Mucosa of stomach (tissue), 1 donor: ENCODE measurements around the gene ABTB2.

Source experiments
- H3K27me3 ChIP-seq: one replicate; pipeline ENCODE4 v1.7.0; 2013; ENCODE audit warnings: mild to moderate bottlenecking, low read length; ENCODE audit not compliant: control insufficient read depth, insufficient read depth
- H3K36me3 ChIP-seq: one replicate; pipeline ENCODE4 v1.7.0; 2013; ENCODE audit warnings: low read length; ENCODE audit not compliant: control insufficient read depth, insufficient read depth
- H3K4me1 ChIP-seq: one replicate; pipeline ENCODE4 v1.7.0; 2013; ENCODE audit warnings: mild to moderate bottlenecking, low read length; ENCODE audit not compliant: control insufficient read depth, insufficient read depth
- H3K4me3 ChIP-seq: one replicate; pipeline ENCODE4 v1.7.0; 2013; ENCODE audit warnings: low read length
- H3K9ac ChIP-seq: one replicate; pipeline ENCODE4 v1.7.0; 2013; ENCODE audit warnings: mild to moderate bottlenecking, low read length, moderate library complexity
- H3K9me3 ChIP-seq: one replicate; pipeline ENCODE4 v1.7.0; 2013; ENCODE audit warnings: mild to moderate bottlenecking, low read length, moderate library complexity; ENCODE audit not compliant: control insufficient read depth
- donor health status: Pancreatic carcinoma.

Gene ABTB2

DNA sequence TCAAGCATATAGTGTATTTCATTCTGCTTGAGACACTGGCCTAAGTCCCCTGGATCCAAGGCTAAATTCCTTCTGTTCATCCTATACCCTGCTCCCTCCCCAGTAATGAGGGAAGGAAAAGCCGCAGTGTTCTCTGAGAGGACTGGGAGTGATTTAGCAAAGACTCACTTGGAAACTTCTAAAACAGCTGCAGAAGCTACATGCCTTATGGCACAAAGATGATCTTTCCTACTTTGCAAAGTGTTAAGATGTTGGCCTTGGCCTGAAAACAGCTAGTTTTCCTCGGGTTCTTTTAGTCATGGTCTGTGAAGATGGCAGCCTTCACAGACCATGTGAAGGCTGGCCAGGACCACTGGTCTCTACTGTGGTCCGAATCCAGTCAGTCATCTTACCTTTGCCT is 65.7 kb downstream of the ABTB2 start:
- Histone ChIP-seq H3K4me3 (no peak overlapping the region), H3K27me3 (no peaks in the 10 kb centered on the region), H3K4me1 (no peaks in the 10 kb centered on the region), H3K9ac (no peak overlapping the region), H3K9me3 (no peaks in the 10 kb centered on the region), H3K36me3 (no peaks in the 10 kb centered on the region)

DNA sequence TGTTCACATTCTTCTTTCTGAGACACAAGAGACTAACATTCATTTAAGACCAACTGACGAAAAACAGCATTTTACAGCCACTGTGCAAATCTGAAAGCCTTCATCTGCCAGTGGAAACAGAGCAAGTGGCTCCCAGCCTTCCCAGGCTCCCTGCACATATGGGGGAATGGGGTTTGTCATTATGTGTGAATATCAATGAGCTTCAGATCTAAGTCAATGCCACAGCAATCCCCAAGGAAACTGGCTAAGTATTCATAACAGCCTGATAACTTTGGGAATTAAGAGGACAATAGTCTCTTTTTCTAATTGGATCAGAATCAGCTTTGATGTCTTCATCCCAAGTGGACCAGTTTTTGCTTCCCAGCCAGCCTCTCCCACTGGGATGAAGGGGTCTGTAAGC is 66.9 kb downstream of the ABTB2 start:
- Histone ChIP-seq H3K9me3 (no peaks in the 10 kb centered on the region), H3K4me3 (no peak overlapping the region), H3K36me3 (no peaks in the 10 kb centered on the region), H3K9ac (no peak overlapping the region), H3K4me1 (no peaks in the 10 kb centered on the region), H3K27me3 (no peaks in the 10 kb centered on the region)

DNA sequence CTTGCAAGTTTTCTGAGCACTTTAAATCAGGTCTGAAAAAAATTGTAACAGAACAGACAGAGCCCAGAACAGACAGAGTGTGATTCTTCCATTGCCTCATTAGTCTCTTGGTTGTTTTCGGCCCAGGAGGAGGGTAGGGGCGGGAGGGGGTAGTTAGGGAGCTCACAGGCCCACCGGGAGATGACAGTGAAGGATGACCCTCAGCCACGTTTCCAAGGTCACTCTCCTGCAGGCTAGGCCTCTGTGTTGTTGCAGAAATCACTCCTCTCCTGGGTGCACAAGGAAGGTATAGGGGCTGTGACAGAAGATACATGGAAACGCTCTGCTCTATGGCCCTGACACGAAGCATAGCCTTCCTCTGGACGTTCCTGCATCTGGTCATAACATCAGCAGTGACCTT is 69.3 kb downstream of the ABTB2 start:
- Histone ChIP-seq H3K27me3 (no peaks in the 10 kb centered on the region), H3K4me1 (no peaks in the 10 kb centered on the region), H3K9ac (no peak overlapping the region), H3K4me3 (no peak overlapping the region), H3K9me3 (no peaks in the 10 kb centered on the region), H3K36me3 (no peaks in the 10 kb centered on the region)

DNA sequence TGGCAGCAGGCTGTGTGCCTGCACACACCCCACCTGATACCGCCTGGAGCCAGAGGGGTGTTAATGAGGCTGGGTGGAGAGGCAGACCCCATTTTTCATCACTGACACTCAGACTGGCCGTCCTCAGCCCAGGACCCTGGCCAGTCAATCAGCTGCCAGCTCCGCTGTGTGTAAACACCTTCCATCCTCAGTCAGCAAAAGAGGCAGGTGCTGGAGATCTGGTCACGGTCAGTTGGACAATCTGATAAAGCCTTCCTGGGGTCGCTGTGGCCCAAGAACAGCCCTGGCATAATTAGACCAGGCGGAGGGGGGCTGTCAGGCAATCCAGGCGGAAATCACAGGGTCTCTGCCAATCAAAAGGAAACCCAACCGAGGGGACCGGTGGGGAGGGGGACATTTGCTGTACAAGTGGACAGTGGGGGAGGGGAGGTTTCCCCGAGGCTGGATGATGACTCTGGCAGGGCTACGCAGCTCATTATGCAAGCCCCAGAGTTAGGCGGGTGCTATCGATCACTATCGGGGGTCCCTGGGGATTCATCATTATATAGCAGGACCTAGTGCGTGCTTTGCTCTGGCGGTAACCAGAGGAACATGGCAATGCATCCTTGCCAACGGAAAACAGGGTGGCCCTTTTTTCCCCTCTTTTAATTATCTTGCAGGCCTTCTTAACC is 72.9 kb downstream of the ABTB2 start:
- no peaks in the 10 kb centered on the region for H3K4me1 ChIP-seq
- H3K9ac ChIP-seq, result no peak overlapping the region
- no peaks in the 10 kb centered on the region for H3K36me3 ChIP-seq
- H3K4me3 ChIP-seq, result no peak overlapping the region
- H3K27me3 ChIP-seq, result no peaks in the 10 kb centered on the region
- no peaks in the 10 kb centered on the region for H3K9me3 ChIP-seq

DNA sequence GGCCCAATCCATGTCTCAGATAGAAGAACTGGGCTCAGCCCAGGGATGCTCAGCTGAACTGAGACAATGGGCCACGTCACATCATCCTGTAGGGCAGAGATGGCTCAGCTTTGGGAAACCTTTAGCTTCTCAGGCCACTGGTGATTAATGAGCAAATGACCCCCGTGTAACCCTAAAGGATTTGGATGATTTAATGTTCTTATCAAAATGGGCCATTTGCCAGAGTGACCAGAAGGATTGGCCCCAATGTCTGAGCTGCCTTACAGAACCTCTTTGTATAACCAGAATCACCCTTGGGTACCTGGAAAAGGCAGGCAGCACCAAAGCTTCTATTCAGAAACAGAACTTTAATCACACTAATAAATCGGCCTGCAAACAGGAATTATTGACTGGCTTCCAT is 73.7 kb downstream of the ABTB2 start:
- Histone ChIP-seq H3K4me1 (no peaks in the 10 kb centered on the region), H3K27me3 (no peaks in the 10 kb centered on the region), H3K4me3 (no peak overlapping the region), H3K9ac (no peak overlapping the region), H3K36me3 (no peaks in the 10 kb centered on the region), H3K9me3 (no peaks in the 10 kb centered on the region)

DNA sequence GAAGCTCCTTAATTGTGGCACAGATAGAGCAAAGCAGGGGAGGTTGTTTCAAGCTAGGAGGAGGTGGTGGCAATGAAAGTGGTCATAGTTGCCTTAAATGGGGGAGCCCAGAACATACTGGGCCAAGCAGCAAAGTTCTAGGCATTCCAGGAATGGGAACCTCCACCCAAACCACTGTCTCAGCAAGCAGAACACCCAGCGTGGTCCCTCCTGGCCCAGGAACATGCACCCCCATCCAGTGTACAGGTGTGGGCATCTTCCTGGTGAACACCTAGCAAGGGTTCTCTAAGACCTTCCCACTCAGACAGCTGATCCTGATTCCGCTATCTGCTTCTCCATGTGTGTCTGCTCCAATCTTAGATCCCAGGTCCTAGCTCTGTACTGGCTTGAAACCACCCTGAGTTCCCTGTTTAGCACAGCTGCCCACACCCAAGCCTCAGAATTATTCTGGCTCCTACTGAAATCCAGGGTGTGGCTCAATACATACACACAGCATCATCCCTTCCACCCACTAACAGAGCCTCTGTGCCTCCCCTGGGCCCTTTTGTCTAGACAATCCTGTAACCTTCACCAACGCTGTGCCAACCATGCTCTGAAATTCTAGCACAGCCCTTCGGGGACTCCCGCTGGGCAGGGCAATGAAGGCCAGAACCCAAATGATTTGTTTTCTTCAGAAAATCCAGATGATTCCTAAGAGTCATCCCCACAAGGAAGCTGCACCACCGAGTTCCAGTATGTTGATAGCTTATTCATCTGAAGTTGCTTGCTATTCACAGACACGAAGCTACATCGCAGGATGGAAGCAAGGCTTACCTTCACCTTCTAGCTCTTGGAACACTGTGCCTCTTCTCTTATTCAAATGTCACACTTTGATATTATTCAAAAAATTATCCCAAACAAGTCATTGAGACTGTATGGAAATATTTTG is 76.6 kb downstream of the ABTB2 start:
- no peaks in the 10 kb centered on the region for H3K4me1 ChIP-seq
- H3K9me3 ChIP-seq, result no peaks in the 10 kb centered on the region
- H3K36me3 ChIP-seq, result no peaks in the 10 kb centered on the region
- H3K27me3 ChIP-seq, result no peaks in the 10 kb centered on the region
- H3K4me3 ChIP-seq, result no peak overlapping the region
- no peak overlapping the region for H3K9ac ChIP-seq

DNA sequence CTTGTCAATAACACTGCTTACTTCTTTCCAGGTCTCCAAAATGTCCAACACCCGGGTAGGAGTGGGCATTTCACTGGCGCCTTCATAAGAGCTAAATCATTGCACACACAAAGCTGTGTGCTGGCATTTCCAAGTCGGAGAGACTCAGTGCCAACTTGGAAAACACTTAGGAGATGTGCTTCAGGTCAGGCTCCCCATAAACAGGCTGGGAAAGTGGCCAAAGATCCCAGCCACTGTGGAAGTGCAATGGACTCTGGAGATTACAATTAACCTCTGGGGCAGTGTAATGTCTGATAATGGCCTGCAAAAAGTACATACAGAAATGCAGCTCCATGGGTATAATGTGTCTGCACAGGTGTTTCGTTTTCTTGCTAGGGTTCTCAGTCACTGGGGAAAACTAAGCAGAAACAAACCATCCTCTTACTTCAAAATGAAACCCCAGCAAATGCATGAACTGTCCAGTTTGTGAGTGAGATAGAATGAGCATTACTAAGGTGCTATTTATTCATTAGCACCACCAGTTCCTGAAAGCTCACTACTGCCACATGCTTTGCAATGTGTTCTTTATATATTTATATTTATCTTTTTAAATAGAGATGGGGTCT is 79.0 kb downstream of the ABTB2 start:
- no peaks in the 10 kb centered on the region for H3K9me3 ChIP-seq
- H3K27me3 ChIP-seq, result no peaks in the 10 kb centered on the region
- H3K9ac ChIP-seq, result no peak overlapping the region
- H3K36me3 ChIP-seq, result no peaks in the 10 kb centered on the region
- no peak overlapping the region for H3K4me3 ChIP-seq
- H3K4me1 ChIP-seq, result peaks cover 11% of the 10 kb centered on the region

DNA sequence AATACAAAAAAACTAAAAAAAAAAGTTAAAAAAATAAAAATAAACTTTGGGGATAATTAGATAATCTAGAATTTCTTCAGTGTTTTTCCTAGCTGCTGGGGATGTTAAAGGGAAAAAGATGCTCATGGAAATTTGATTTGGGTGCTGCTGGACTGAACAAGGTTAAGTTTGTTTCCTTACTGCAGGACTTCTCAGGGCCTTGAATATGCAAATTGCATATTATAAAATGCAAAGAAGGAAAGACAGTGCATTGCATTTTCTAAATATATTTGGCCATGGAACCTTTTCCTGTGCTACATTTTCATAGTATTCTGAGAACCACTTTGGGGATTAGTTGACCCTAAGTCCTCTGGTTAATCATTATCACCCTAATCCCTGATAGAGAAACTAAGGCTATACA is 79.6 kb downstream of the ABTB2 start:
- Histone ChIP-seq H3K9ac (no peak overlapping the region), H3K36me3 (no peaks in the 10 kb centered on the region), H3K27me3 (no peaks in the 10 kb centered on the region), H3K4me3 (no peak overlapping the region), H3K4me1 (peaks cover 11% of the 10 kb centered on the region), H3K9me3 (no peaks in the 10 kb centered on the region)

DNA sequence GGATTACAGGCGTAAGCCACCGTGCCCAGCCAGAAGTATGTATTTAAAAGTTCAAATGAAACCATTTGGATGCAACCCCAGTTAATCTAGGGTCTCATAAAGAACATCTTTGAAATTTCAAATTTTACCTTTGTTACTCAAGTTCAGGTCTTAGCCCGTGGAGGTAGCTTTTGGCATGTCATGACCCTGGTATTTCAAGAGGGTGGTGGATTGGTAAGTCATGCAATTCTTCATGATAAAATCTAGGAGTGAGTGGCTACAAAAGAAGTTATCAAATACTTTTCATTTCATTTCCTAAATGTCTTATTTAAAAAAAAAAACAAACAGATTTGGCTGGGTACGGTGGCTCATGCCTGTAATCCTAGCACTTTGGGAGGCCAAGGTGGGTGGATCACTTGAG is 80.6 kb downstream of the ABTB2 start:
- Histone ChIP-seq H3K36me3 (no peaks in the 10 kb centered on the region), H3K27me3 (no peaks in the 10 kb centered on the region), H3K9ac (no peak overlapping the region), H3K4me1 (peaks cover 11% of the 10 kb centered on the region), H3K4me3 (no peak overlapping the region), H3K9me3 (no peaks in the 10 kb centered on the region)

DNA sequence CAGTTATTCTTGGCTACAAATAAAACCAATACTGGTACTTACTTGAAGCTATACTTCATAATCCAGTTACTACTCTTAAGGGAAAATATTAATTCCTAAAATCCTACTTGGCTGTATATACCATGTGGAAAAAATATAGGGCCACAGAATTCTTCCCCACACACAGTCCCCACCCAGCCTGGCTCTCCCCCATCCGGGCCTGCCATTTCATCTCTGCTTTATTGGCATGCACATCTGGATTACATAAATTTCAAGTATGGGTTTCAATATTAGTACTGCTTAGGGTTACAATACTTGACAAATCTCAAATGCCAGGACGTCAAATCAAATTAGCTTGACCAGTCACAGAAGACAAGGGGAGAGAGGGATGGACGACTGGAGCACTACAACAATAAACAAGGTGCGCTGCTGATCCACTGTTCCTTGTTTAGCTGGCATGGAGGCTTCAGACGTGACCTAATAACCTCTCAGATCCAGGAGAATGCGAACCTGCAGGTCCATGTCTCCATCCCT is 81.4 kb downstream of the ABTB2 start:
- Histone ChIP-seq H3K4me3 (no peak overlapping the region), H3K9me3 (no peaks in the 10 kb centered on the region), H3K9ac (no peak overlapping the region), H3K27me3 (no peaks in the 10 kb centered on the region), H3K36me3 (no peaks in the 10 kb centered on the region), H3K4me1 (peaks cover 11% of the 10 kb centered on the region)

DNA sequence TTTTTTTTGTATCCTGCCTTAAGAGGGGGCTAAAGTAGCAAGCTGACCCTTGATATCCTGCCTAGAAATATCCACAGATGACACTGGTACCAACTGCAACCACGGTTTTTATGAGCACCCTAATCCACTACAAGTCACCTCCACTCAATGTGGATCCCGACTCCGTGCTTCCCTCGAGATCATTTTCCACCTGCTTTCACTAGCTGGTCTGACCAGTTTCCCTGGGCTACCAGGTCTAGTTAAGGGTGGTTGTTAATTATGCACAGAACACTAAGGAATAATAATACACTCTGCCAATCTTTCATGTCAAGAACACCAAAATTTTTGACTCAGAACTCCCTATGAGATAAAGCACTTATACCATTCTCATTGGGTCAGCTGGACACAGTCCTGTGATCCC is 82.3 kb downstream of the ABTB2 start:
- Histone ChIP-seq H3K4me1 (peaks cover 11% of the 10 kb centered on the region), H3K27me3 (no peaks in the 10 kb centered on the region), H3K36me3 (no peaks in the 10 kb centered on the region), H3K9ac (no peak overlapping the region), H3K9me3 (no peaks in the 10 kb centered on the region), H3K4me3 (no peak overlapping the region)
